Measurements from ENCODE around the gene D2HGDH. TPM values are rescaled to one million over a fixed set of nuclear protein-coding genes. Genes with fewer than 3 reads are reported as not detected.

D2HGDH gene
- polyA plus RNA-seq, 1 donor from 2014 or later: 7.7 TPM

DNA sequence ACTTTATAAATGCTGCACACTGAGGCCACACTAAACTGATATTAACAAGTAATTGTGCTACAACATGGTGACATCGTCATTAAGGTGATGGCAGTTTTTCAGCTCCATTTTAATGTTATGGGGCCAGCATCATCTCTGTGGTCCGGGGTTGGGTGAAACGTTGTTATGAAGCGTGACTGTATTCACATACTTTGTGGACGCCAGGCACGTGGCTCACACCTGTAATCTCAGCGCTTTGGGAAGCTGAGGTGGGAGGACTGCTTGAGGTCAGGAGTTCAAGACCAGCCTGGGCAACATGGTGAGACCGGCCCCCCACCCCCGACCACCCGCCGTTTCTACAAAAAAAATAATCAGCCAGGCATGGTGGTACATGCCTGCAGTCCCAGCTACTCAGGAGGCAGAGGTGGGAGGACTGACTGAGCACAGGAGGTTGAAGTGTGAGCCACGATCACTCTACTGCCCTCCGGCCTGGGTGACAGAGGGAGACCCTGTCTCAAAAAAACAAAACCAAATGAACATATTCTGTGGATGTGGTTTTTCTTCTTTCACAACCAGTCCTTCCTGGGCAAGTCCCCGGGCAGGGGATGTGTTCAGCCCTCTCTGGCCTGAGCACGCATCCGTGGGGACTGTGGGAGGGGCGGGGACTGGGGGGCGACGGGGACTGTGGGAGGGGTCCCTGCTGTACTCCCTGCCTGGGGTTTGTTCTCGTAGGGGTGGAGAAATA, 29.3 kb downstream of the D2HGDH start:
- Mint-ChIP-seq H3K36me3 (peaks cover 9% of the 10 kb centered on the region), H3K27me3 (no peaks in the 10 kb centered on the region), H3K27ac (peak overlapping the region in 2 of 3 donors; percentile 60), H3K4me1 (peaks cover 4 to 11% (median 8%) of the 10 kb centered on the region in 3 donors), H3K4me3 (no peak overlapping the region), H3K9me3 (peaks cover 0 to 4% (median 0%) of the 10 kb centered on the region in 3 donors)

DNA sequence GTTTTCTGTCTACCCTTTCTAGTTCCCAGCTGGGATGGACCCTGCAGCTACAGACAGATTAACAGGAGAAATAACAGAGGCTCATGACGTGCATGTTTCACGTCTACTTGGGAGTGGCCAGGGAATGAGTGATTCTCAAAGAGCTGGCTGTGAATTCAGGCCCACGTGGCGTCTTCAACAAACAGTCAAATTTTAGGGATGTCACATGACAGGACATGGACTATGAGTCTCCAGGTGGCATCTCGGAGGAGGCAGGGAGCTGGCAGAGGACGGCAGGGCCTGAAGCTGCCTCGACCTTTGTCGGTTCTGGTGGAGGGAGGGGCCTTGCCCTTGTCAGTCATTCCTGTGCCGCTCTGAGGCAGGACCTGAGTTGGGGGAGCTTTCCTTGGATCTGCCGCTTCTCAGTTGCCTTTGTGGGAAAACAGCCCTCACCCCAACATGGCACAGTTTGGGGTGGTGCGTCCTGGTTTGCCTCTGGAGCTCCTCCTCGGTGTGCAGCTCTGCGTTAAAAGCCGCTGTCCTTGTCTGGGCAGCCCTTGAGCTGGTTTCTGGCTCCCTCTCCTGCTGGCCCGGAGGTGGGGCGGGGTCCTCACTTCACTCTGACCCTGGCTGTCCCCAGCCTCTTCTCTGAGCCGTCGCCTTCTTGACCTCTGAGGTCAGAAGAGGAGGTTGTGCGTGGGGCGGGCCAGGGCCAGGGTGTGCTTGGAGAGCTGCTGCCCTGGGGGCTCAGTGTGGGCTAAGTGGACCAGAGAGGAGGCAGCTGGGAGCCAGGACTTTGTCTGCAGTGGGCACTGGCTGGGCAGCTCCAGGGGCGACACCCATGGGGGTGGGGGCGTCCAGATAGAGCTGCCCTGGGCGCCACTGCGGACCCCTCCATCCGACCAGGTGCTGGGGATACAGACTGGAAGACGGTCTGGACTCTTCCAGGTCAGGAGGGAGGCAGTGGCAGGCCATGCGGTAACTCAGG, 30.1 kb downstream of the D2HGDH start:
- Mint-ChIP-seq H3K27ac (peak overlapping the region in 1 of 3 donors; percentile 50), H3K9me3 (peaks cover 0 to 4% (median 0%) of the 10 kb centered on the region in 3 donors), H3K4me1 (peaks cover 4 to 11% (median 8%) of the 10 kb centered on the region in 3 donors), H3K4me3 (no peak overlapping the region), H3K36me3 (peaks cover 6% of the 10 kb centered on the region), H3K27me3 (no peaks in the 10 kb centered on the region)

- Mint-ChIP-seq H3K27ac (no peak overlapping the region), H3K9me3 (no peaks in the 10 kb centered on the region), H3K27me3 (no peaks in the 10 kb centered on the region), H3K36me3 (no peaks in the 10 kb centered on the region), H3K4me1 (peaks cover 6 to 11% (median 9%) of the 10 kb centered on the region in 3 donors), H3K4me3 (no peak overlapping the region)
Measured at GRCh38 chr2:241767464-241768250, 33.2 kb downstream of the D2HGDH start.

- Mint-ChIP-seq H3K27ac (peak overlapping the region in 1 of 3 donors; percentile 21), H3K36me3 (no peaks in the 10 kb centered on the region), H3K27me3 (no peaks in the 10 kb centered on the region), H3K4me3 (no peak overlapping the region), H3K9me3 (no peaks in the 10 kb centered on the region), H3K4me1 (peaks cover 6 to 9% (median 8%) of the 10 kb centered on the region in 3 donors)
Measured at GRCh38 chr2:241768251-241768711, 33.9 kb downstream of the D2HGDH start.

DNA sequence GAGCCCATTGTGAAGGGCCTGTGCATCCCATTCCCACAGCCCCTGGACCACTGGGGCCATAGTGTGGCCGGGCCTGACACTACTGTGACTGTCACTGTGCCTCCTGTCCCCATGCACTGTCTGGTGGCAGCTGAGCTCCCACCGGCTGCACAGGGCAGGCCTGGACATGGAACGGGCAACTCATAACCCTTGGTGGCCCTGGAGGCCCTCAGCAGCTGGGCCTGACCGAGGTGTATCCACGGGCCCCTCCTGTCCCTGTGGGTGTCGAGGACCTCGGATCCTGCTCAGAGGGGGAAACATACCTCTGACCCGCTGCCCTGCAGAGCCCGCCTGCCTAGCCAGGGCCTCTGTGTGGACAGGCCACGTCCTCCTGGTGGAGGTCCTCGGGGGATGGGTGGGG, 34.4 kb downstream of the D2HGDH start:
- H3K9me3 Mint-ChIP-seq: no peaks in the 10 kb centered on the region
- H3K4me1 Mint-ChIP-seq: peaks cover 6 to 8% (median 7%) of the 10 kb centered on the region in 3 donors
- H3K27ac Mint-ChIP-seq: no peak overlapping the region
- H3K4me3 Mint-ChIP-seq: no peak overlapping the region
- H3K36me3 Mint-ChIP-seq: no peaks in the 10 kb centered on the region
- no peaks in the 10 kb centered on the region for H3K27me3 Mint-ChIP-seq

DNA sequence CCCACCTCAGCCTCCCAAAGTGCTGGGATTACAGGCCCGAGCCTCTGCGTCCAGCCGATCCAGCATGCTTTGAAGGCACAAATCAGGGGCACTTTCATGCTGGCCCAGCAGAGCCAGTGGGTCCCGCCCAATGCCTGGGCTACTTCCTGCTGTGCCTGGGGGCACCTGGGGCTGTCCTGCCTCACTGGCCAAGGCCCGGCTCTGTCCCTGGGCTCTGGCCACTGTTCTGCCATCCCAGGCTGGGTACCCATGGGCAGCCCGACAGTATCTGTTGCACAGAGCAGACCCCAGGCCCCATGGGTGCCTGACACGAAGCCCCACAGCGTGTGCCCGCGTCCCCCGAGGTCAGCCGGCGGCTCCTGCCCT, 35.4 kb downstream of the D2HGDH start:
- Mint-ChIP-seq H3K27ac (no peak overlapping the region), H3K4me3 (no peak overlapping the region), H3K9me3 (no peaks in the 10 kb centered on the region), H3K36me3 (no peaks in the 10 kb centered on the region), H3K4me1 (peaks cover 6 to 8% (median 7%) of the 10 kb centered on the region in 3 donors), H3K27me3 (no peaks in the 10 kb centered on the region)

GRCh38 chr2:241770185-241770935, 35.9 kb downstream of the D2HGDH start:
- peak overlapping the region in 1 of 3 donors; percentile 25 for H3K27ac Mint-ChIP-seq

DNA sequence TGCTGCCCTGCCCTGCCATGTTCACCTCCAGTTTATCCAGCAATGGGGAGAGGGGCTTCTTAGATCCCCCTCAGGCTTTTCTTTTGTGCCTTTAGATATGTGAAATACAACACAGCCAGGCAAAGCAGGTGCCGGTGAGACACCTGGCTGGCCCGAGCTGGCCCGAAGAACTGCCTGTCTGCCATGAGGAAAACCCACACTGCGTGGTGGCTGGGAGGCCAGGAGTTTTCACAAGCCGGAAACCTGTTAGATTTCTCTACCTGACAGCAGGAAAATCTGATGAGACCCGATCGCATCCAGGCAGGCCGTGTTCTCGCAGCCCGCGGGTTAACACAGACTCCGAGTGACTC, 36.5 kb downstream of the D2HGDH start:
- no peaks in the 10 kb centered on the region for H3K9me3 Mint-ChIP-seq
- peaks cover 6 to 8% (median 7%) of the 10 kb centered on the region in 3 donors for H3K4me1 Mint-ChIP-seq
- no peaks in the 10 kb centered on the region for H3K36me3 Mint-ChIP-seq
- no peaks in the 10 kb centered on the region for H3K27me3 Mint-ChIP-seq
- H3K4me3 Mint-ChIP-seq: peak overlapping the region in 1 of 4 donors; percentile 12
- H3K27ac Mint-ChIP-seq: peak overlapping the region in 1 of 3 donors; percentile 25

More at GRCh38 chr2:241770185-241770935, 35.9 kb downstream of the D2HGDH start:
- H3K36me3 Mint-ChIP-seq: no peaks in the 10 kb centered on the region
- peaks cover 6 to 8% (median 7%) of the 10 kb centered on the region in 3 donors for H3K4me1 Mint-ChIP-seq
- no peaks in the 10 kb centered on the region for H3K9me3 Mint-ChIP-seq
- H3K4me3 Mint-ChIP-seq: no peak overlapping the region
- no peaks in the 10 kb centered on the region for H3K27me3 Mint-ChIP-seq

DNA sequence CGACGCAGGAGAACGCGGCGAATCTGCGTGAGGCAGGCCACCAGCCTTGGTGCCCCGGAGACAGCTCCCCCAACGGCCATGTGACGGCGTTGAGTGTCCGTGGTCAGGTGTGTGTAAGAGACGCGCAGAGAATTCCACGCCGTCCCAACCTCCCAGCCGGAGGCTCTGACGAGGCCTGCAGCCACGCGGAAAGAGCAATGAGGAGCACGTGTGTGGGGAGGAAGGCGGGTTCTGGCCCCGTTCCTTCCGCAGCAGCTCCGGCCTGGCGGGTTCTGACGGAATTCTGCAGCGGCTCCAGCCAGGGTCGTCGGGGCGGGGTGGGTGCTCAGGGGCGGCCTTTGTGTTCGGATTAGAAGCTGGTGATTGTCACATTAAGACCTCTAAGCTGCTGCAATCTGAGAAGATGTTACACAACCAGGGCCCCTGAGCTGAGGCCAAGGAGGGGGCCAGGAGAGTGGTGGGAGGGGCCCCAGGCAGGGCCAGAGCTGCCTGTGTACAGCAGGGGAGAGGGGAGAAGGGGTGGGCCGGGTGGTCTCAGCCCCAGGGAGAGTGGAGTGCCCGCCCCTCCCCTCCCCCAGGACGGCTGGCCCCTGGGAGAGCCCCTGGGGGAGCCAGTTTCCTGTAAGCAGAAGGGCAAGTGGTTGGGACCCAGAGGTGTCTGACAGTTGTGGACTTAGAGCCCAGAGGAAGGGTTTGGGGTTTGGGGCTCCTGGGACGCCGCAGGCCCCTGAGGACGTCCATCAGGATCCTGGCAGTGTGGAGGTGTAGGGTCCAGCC, 37.0 kb downstream of the D2HGDH start:
- Mint-ChIP-seq H3K4me3 (peak overlapping the region; percentile 21 to 94 (median 65)), H3K27me3 (no peaks in the 10 kb centered on the region), H3K27ac (peak overlapping the region; percentile 18 to 92 (median 73)), H3K4me1 (peaks cover 6 to 8% (median 7%) of the 10 kb centered on the region in 3 donors), H3K9me3 (no peaks in the 10 kb centered on the region), H3K36me3 (no peaks in the 10 kb centered on the region)

GRCh38 chr2:241772063-241772499, 37.7 kb downstream of the D2HGDH start:
- H3K27me3 Mint-ChIP-seq: no peaks in the 10 kb centered on the region
- peak overlapping the region; percentile 21 to 94 (median 65) for H3K4me3 Mint-ChIP-seq
- no peaks in the 10 kb centered on the region for H3K9me3 Mint-ChIP-seq
- H3K36me3 Mint-ChIP-seq: no peaks in the 10 kb centered on the region
- H3K4me1 Mint-ChIP-seq: peaks cover 6 to 8% (median 7%) of the 10 kb centered on the region in 3 donors
- peak overlapping the region; percentile 18 to 92 (median 73) for H3K27ac Mint-ChIP-seq

DNA sequence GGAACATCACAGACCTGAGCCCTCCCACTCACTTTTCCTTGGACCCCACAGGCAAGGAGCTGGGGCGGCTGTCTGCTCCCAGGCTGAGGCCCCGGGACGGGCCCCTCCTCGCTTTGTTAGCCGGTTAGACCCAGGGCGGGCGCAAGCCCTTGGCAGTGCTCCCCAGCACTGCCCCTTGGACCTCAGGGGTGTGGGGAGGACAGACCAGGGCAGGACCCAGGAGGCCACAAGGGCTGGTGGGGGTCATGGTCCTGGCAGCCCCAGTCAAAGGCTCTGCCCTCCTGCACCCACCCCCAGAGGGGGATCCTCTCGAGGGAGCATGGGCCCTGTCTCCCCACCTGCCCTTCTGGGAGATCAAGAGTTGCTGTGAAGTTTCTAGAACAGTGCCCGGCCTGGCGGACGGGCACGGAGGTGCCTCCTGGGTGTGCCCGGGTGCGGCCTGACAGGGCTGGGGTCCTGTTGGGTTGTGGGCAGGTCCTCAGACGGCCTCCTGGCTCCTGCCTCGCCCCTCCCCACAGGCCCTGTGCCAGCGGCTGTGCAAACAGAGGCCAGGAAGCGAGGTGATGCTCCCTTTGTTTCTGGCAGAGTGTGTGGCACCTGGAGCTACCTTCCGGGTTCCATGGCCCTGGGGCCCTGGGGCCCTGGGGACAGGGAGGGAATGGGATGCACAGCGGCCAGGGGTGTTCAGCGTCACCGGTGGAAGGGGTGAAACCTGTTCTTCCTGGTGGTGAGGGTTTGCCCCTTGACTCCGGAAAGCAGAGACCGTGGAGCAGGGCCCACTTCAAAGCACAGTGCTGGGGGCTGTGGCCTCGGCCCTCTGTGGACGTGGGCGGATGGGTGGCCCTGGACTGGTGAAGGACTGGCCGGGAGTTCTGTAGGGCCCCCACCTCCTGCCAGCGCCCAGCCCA, 39.3 kb downstream of the D2HGDH start:
- Mint-ChIP-seq H3K27ac (no peak overlapping the region), H3K36me3 (no peaks in the 10 kb centered on the region), H3K9me3 (no peaks in the 10 kb centered on the region), H3K4me1 (peaks cover 6 to 8% (median 7%) of the 10 kb centered on the region in 3 donors), H3K27me3 (no peaks in the 10 kb centered on the region), H3K4me3 (no peak overlapping the region)

DNA sequence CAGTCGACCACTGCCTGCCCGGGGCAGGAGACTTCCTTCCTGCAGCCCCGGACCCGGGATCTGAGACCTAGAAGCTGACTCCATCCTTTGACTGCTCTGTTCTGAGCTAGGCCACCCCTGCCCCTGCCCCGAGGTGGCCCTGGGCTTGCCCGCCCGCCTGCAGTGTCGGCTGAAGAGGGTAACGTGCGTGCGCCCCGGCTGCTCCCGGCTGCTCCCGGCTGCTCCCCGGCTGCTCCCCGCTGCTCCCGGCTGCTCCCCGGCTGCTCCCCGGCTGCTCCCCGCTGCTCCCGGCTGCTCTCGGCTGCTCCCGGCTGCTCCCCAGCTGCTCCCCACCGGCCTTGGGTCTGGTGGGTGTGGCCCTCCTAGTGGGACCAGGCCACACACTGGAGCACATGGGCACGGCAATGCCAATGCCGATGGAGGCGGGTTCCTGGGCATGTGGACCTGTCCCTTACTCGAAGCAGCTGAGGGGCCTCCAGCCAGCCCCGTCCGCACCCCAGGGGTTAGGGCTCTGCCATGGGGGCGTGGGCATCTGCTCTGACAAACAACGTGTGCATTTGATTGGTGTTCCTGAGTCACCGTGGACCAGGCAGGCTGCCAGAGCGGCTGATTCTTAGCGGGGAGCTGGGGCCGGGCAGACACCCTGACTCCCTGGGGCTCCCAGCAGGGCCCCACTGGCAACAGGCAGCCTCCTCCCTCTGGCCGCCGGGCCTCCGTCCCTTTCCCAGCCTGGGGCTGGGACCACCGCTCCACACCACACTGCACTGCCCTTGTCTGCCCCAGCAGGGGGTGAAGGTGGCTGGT, 40.2 kb downstream of the D2HGDH start:
- Mint-ChIP-seq H3K4me3 (no peak overlapping the region), H3K27ac (no peak overlapping the region), H3K27me3 (no peaks in the 10 kb centered on the region), H3K36me3 (no peaks in the 10 kb centered on the region), H3K9me3 (no peaks in the 10 kb centered on the region), H3K4me1 (peaks cover 6 to 8% (median 7%) of the 10 kb centered on the region in 3 donors)

Measured in IgD-negative memory B cell (primary cell).